Activated gamma-delta T cell (primary cell): ENCODE results near the gene SPEG.

Source experiments
- DNase-seq: peaks from one replicate; lab custom pipeline; 2025; lab: John Stamatoyannopoulos, UW

The SPEG gene

GRCh38 chr2:219514196-219514761, 79.6 kb downstream of the SPEG start, which contains the start of gene ASIC4:
ASIC4 (plus strand) TSS chr2:219514482; CDS start chr2:219514725, 243 bp downstream.
- DNase-seq, result no peak

- no peak for DNase-seq
These were observed 80.2 kb downstream of the SPEG start for GRCh38 chr2:219514836-219515235.

GRCh38 chr2:219515874-219516629, 81.4 kb downstream of the SPEG start:
- DNase-seq, result no peak

GRCh38 chr2:219516888-219517287, 82.2 kb downstream of the SPEG start:
- no peak for DNase-seq

- no peak for DNase-seq
These were observed 83.5 kb downstream of the SPEG start for GRCh38 chr2:219517954-219518778.

- no peak for DNase-seq
These were observed 84.9 kb downstream of the SPEG start for GRCh38 chr2:219519526-219519916.

GRCh38 chr2:219520079-219520478, 85.4 kb downstream of the SPEG start:
- no peak for DNase-seq

- no peak for DNase-seq
These were observed 86.6 kb downstream of the SPEG start for GRCh38 chr2:219521066-219521880.

- no peak for DNase-seq
These were observed 87.7 kb downstream of the SPEG start for GRCh38 chr2:219522111-219523030.

GRCh38 chr2:219523031-219523671, 88.5 kb downstream of the SPEG start:
- no peak for DNase-seq

- DNase-seq, result no peak
These were observed 90.2 kb downstream of the SPEG start for GRCh38 chr2:219524817-219525216.

GRCh38 chr2:219525533-219526232, 91.0 kb downstream of the SPEG start:
- no peak for DNase-seq

- no peak for DNase-seq
These were observed 91.9 kb downstream of the SPEG start for GRCh38 chr2:219526320-219527075.

- no peak for DNase-seq
These were observed 92.4 kb downstream of the SPEG start for GRCh38 chr2:219527076-219527394.

GRCh38 chr2:219527472-219527871, 92.8 kb downstream of the SPEG start:
- DNase-seq, result no peak

- DNase-seq, result peak; percentile 45
These were observed 95.7 kb downstream of the SPEG start for GRCh38 chr2:219530048-219530963.

GRCh38 chr2:219531639-219532377, 97.2 kb downstream of the SPEG start:
- no peak for DNase-seq

GRCh38 chr2:219532378-219532649, 97.7 kb downstream of the SPEG start:
- no peak for DNase-seq
